GM19452 (cell line): ENCODE measurements around the gene ANKRD33B.

Source experiments
- ATAC-seq: cut with Tn5 transposase; IDR thresholded peaks from one replicate; pipeline ENCODE4 v1.9.1; 2021; ENCODE audit not compliant: unreplicated experiment

The ANKRD33B gene

DNA sequence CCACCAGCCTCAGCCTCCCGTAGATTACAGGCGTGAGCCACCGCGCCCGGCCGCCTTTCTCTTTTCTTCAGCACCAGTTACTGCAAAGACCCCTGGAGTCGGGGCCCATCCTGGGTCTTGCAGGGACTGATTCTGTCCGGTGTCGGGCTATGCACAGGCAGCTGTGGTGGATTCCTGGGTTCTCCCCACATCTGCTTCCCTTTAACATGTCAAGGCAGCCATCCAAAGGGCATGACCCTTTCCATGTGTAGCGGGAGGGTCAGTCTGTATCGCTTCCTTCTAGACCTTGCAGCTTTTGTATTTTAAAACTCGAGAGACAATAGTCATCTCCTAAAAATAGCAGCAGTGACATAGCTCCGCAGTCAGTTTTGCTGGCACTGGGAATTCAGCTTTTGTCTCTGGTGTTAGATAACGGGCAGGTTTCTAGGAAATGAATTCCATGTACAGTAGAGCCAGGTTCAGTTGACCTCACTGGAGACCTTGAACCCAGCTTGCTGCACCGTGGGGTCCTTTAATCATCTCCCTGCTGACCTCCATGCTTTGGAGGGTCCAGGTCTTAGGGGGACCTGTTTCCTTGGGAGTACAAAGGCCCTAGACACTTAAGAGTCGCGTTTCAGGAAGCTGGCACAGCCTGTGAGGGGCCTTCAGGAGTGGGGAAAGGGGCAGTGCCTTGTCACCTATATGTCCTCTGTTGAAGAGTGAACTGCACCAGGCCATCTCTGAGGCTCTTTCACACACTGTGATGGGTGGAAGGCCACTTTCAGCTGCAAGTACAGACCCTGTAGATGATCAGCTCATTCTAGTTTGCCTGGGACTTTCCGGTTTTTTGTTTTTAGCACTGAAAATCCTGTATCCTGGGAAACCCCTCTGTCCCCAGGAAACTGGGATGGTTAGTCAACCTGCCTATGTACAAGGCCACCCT, 13.8 kb downstream of the ANKRD33B start:
- peak; percentile 54 for ATAC-seq

GRCh38 chr5:10578293-10578665, 14.4 kb downstream of the ANKRD33B start:
- no peak for ATAC-seq

DNA sequence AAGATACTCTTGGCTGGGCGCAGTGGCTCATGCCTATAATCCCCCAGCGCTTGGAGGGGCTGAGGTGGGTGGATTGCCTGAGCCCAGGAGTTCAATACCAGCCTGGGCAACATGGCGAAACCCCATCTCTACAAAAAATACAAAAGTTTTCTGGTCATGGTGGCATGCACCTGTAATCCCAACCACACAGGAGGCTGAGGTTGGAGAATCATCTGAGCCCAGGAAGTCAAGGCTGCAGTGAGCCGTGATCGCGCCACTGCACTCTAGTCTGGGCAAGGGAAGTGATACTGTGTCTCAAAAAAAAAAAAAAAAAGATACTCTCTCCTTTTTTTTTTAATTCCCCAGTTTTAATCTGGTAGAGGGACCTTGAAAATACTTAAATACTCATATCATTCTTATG, 15.0 kb downstream of the ANKRD33B start:
- ATAC-seq = peak; percentile 67

DNA sequence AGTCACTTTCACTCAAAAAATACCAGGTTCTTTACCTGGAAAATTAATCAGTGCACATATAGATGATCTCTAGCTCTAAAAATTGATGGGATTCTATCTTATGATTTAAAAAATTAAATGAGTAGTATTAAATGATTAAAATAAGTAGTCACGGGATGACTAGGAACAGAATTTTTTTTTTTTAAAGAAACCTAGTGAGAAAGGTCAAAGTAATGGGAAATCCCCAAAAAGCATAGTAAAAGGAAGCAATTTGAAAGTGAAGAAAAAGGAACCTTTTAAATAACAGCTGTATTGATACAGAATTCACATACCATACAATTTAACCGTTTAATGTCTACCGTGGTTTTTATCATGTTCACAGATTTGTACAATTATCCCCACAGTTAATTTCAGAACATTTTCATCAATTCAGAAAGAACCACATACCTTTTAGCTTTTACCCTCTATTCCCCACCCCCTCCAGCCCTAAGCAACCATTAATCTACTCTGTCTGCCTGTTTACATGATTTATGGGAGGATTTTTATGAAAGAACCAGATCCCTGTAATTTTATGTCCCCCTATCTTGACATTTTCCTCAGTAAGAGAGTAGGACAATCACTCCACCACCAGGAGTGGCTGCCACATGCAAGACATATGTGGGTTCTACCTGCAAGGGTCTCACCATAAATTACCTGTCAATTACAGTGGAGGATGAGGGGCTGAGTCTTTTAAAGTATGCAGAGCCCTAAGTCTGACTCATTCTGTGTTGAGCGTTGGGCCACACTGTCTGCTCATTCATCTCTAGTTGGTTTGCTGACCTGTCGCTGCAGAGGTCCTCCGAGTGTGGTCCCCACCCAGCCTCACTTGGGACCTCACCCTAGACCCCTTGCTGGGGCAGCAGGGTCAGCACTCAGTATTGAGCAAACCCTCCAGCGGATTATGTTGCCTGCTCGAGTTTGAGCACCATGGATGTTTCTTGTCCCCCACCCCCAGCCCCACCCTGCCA, 16.0 kb downstream of the ANKRD33B start:
- ATAC-seq = peak; percentile 33

DNA sequence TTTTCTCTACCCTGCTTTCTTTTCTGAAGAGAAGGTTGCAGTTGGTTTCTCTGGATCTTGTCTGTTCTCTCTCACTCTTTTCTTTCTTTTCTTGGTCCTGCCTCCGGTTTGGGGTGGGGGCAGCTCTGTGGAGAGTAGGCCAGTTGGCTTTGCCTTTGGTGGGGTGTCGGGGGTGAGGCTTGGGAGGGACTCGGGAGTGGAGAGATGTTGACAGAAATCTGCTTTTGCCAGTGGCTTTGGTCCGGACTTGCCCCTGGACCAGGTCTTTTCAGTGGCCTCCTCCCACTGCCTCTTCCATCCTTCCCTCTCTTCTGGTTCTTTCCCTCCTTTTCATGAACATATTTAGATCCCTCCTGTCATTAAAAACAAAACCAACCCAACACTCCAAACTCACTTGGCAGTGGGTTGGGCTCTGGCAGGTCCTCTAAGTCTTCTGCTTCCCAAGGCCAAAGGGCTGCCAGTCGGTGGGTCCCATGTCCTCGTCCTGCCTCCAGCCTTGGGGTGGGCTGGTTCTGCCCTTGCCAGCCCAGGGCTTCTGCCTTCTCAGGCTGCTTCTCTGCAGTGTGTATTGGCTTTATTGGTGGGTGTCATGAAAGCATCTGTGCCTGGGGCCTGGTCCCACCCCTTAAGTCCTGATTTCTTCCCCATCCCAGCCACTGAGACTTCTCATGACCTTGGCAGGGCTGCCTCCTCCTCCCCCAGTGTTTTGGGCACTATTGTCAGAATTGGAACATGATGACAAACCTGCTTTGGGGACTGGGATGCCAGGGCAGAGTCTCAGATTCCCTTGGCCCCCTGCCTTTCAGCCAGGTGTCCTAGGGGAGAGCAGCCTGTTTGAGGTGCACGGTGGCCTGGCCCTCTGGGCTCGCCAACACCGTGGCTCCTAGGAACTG, 16.9 kb downstream of the ANKRD33B start:
- no peak for ATAC-seq

- ATAC-seq = no peak
Observed at GRCh38 chr5:10581424-10581748, 17.5 kb downstream of the ANKRD33B start.

GRCh38 chr5:10581867-10582511, 18.1 kb downstream of the ANKRD33B start:
- ATAC-seq = no peak

GRCh38 chr5:10582512-10582897, 18.6 kb downstream of the ANKRD33B start:
- ATAC-seq = no peak

DNA sequence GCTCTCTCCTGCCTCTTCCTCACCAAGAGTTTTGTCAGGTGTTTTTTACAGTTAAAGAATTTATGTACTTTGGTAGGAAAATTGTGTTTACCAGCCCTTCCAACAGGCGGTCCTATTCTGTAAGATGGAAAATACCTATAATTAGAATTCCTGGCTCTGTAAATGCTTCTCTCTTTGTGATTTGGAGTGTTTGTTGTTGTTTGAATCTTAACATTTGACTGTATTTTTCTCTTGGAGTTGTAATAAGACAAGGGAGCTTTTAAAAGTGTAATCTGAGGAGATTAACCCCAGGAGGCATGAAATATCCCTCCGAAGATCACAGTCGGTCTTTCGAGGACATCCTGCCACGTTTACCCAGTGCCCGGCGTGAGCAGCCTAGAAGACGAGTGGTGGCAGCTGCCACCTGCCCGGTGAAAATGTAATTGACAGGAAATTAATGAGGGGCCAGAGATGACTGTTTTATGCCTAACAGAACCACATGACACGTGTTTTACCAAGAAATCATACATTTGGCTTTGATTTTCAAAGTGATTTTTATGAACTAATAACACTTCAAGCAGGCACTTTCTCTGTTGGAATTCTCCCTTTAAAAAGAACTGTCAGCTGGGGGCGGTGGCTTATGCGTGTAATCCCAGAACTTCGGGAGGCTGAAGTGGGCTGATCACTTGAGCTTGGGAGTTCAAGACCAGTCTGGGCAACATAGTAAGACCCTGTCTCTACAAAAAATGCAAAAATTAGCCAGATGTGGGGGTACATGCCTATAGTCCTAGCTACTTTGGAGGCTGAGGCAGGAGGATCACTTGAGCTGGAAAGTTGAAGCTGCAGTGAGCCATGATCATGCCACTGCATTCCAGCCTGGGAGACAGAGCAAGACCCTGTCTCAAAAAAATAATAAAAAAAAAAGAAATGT, 20.0 kb downstream of the ANKRD33B start:
- no peak for ATAC-seq

DNA sequence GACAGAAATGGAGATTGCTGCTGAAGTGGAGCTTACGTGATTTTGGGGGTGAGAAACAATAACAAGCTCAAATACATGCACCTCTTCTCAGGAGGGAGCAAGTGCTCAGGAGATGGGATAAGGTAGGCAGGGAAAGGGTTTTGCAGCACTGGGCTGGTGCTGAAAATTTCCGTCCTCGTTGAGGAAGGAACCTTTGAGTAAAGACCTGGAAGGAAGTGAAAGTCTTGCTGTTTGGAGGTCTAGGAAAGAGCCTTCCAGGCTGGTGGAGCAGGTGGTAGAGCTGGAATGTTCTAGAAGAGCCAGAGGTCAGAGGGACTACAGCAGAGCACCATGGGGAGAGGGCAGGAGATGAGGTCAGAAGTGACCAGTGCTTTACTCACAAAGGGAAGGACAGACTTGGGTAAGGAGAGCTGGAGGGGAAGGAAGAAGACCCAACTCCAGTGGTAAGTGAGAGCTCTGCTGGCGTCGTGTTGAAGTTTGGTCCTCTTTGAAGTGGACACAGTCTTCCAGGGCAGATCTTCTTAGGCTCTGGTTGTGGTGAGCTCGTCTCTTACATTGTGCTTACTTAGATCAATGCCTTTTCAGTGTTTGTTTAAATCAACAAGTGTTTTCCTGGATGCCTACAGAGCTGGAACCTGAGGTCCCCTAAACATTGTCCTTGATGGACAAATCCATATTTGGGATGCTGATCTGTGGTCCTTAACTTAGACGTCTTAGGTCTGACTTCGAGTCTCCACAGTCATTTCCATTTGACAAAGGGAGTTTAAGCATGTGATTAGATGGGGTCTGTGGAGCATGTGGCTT, 21.0 kb downstream of the ANKRD33B start:
- no peak for ATAC-seq

GRCh38 chr5:10585518-10585915, 21.6 kb downstream of the ANKRD33B start:
- ATAC-seq = no peak

DNA sequence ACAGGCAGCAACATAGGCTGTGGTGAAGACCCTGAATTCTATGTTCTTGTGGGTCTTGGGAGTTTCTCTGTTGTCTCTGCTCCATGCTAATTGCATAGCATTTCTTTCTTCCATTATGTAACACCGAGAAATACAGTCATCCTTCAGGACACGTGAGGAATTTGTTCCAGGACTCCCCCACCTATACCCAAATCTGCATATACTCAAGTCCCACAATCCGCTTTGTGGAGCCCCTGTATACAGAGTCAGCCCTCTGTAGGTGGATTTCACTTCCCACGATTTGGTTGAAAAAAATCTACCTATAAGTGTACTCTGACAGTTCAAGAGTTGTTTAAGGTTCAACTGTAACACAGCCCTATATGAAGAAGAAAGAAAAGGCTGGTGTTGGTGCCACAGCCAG, 22.1 kb downstream of the ANKRD33B start:
- ATAC-seq = no peak

GRCh38 chr5:10586555-10586954, 22.7 kb downstream of the ANKRD33B start:
- no peak for ATAC-seq

GRCh38 chr5:10588109-10588775, 24.4 kb downstream of the ANKRD33B start:
- no peak for ATAC-seq

DNA sequence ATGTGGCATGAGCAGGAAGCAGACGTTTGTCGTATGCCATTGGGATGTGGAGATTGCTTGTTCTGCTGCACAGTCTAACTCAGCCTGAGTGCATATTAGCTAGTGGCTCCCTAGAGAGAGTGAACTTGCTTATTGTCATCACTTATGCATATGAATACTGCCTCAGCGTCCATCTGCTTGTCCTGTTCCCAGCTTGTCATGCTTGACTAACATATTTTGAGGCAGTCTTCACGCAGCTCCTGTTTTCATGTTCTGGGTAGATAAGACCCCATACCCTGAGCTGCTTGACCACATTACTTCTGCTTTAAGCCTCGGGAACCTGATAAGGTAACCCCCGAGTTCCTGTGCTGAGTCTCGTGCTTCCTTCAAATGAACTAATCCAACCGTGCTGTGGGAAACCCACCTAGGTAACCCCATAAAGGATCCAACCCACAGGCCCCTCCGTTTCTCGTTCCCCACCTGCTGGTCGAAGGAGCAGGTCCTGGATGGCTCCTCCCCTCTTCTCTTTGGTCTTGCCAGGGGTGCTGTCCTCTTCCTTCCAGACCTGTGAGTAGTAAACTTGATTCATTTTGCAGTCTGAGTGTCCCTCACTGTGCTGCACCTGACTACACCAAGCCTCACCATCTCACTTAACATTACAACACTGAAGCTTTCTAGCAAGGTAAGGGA, 25.0 kb downstream of the ANKRD33B start:
- no peak for ATAC-seq

GRCh38 chr5:10590226-10590999, 26.5 kb downstream of the ANKRD33B start:
- ATAC-seq = no peak

- ATAC-seq = no peak
Observed at GRCh38 chr5:10591159-10591558, 27.3 kb downstream of the ANKRD33B start.
